CD1c-positive myeloid dendritic cell (primary cell): ENCODE results near the gene ZGPAT.
A peak's percentile ranks its signal among the peaks of the same experiment; 100 is the strongest.

Source experiments
- DNase-seq: peaks from one replicate; pipeline ENCODE4 v3.0.0-alpha.2; 2016; ENCODE audit errors: extremely low spot score

Gene ZGPAT

DNA sequence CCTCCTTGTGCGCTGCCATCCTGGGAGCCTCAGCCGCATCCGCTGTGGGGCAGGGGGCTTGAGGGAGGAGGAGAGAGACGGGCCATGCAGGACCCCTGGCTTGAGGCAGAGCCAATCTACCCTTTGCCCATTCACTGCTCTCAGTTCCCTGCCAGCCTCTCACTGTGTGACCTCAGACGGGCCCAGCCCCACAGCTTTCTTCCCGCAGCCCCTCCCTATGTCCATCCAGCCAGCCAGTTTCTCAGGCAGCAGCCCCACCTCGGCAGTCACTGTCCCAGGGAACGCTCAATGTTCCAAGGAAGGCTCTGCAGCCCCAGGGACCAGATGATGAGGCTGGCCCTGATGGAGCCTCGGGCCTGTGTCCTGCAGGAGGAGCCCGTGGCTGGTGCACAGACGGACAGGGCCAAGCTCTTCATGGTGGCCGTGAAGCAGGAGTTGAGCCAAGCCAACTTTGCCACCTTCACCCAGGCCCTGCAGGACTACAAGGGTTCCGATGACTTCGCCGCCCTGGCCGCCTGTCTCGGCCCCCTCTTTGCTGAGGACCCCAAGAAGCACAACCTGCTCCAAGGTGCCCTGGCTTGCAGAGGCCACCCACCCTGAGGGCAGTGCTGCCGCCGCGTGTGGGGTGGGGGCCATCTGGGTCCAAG, 15.3 kb upstream of the ZGPAT start:
- no peak for DNase-seq

DNA sequence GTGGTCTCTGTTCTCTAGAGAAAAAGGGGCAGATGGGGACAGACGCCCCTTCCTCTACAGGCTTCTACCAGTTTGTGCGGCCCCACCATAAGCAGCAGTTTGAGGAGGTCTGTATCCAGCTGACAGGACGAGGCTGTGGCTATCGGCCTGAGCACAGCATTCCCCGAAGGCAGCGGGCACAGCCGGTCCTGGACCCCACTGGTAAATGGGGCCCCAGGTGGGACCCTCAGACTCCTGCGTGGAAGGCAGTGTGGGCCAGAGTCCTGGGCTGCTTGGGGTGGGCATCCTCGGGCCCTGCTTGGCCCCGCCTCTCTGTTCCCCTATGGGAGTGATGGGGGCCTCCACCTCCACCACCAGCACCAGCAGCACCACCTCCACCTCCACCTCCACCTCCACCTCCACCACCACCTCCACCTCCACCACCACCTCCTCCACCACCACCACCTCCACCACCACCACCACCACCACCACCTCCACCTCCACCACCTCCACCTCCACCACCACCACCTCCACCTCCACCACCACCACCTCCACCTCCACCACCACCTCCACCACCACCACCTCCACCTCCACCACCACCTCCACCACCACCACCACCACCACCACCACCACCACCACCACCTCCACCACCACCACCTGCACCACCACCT, 14.6 kb upstream of the ZGPAT start:
- DNase-seq, result no peak

DNA sequence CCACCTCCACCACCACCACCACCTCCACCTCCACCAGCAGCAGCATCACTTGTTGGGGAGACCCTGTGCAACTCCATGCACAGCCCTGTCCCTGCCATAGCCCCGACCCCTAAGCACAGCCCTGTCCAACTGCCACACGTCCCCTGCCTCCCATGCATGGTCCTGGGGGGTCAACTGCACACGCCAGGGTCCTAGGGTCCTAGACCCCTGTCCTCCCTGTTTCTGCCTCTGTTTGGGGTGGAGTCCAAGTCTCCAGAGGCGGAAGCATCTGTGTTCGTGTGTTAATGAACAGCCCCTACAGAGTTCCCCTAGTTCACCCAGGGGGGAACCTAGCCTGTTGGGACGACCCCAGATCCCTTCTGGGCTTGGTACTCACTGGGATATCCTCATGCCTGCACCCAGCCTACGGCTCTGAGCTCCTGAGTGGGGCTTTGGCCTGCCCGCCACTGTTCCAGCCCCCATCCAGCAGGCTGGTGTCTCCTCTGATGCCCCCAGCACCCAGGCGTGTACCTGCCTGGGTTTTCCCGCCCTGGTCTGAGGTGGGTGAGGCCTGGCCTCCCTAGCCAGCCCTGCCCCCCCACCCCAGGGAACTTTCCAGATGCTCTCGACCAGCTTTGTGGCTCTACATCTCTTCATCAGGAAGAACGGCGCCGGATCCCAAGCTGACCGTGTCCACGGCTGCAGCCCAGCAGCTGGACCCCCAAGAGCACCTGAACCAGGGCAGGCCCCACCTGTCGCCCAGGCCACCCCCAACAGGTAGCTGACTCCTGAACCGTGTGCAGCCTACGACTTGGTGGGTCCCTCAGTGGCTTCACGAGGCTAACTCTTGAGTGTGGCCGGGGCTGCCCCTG, 13.9 kb upstream of the ZGPAT start:
- DNase-seq, result no peak

DNA sequence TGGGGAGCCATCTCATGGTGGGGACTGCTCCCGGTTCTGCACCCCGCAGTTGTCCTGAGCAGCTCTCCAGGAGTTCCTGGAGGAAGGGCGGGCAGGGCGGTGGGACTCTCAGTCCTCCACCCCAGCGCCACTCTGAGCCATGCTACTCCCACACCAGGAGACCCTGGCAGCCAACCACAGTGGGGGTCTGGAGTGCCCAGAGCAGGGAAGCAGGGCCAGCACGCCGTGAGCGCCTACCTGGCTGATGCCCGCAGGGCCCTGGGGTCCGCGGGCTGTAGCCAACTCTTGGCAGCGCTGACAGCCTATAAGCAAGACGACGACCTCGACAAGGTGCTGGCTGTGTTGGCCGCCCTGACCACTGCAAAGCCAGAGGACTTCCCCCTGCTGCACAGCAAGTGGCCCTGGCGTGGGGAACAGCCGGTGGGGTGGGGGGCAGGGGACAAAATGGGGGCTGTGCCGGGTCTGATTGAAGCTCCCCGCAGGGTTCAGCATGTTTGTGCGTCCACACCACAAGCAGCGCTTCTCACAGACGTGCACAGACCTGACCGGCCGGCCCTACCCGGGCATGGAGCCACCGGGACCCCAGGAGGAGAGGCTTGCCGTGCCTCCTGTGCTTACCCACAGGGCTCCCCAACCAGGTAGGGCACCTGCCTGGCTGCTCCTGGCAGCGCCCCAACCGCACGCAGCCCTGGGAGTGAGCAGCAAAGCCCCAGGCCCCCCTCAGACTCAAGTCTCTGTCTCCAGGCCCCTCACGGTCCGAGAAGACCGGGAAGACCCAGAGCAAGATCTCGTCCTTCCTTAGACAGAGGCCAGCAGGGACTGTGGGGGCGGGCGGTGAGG, 13.0 kb upstream of the ZGPAT start:
- no peak for DNase-seq

DNA sequence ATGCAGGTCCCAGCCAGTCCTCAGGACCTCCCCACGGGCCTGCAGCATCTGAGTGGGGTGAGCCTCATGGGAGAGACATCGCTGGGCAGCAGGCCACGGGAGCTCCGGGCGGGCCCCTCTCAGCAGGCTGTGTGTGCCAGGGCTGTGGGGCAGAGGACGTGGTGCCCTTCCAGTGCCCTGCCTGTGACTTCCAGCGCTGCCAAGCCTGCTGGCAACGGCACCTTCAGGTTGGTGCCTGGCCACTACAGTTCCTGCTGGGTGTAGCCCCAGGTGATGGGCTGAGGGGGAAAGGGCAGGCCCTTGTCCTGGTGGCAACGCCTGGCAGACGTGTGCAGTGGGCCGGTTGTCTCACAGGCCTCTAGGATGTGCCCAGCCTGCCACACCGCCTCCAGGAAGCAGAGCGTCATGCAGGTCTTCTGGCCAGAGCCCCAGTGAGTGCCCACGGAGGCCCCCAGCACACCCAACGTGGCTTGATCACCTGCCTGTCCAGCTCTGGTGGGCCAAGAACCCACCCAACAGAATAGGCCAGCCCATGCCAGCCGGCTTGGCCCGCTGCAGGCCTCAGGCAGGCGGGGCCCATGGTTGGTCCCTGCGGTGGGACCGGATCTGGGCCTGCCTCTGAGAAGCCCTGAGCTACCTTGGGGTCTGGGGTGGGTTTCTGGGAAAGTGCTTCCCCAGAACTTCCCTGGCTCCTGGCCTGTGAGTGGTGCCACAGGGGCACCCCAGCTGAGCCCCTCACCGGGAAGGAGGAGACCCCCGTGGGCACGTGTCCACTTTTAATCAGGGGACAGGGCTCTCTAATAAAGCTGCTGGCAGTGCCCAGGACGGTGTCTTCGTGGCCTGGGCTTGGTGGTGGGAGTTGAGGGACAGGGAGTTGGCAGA, 12.2 kb upstream of the ZGPAT start:
- no peak for DNase-seq

DNA sequence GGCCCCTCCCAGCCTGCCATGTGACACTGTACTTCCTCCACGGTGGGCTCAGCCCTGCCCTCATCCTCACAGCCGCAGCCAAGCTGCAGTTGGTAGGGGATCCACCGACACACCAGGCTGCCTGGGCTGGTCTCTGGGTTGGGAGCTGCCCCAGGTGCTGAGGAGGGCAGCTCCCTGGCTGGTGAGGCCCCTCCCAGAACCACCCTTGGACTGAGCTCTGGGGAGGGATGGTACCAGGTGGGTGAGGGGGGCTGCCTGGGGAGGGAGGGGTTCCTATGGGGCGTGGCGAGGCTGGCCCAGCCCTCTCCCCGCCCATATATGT, 11.6 kb upstream of the ZGPAT start:
- peak; percentile 36 for DNase-seq

DNA sequence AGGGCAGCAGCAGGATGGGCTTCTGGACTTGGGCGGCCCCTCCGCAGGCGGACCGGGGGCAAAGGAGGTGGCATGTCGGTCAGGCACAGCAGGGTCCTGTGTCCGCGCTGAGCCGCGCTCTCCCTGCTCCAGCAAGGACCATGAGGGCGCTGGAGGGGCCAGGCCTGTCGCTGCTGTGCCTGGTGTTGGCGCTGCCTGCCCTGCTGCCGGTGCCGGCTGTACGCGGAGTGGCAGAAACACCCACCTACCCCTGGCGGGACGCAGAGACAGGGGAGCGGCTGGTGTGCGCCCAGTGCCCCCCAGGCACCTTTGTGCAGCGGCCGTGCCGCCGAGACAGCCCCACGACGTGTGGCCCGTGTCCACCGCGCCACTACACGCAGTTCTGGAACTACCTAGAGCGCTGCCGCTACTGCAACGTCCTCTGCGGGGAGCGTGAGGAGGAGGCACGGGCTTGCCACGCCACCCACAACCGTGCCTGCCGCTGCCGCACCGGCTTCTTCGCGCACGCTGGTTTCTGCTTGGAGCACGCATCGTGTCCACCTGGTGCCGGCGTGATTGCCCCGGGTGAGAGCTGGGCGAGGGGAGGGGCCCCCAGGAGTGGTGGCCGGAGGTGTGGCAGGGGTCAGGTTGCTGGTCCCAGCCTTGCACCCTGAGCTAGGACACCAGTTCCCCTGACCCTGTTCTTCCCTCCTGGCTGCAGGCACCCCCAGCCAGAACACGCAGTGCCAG, 11.0 kb upstream of the ZGPAT start, which contains the start of gene TNFRSF6B:
Gene TNFRSF6B (plus strand): TSS at position 25 of the 729 bp plus-strand sequence. CDS start 116 bp downstream, at position 141.
- DNase-seq, result no peak

DNA sequence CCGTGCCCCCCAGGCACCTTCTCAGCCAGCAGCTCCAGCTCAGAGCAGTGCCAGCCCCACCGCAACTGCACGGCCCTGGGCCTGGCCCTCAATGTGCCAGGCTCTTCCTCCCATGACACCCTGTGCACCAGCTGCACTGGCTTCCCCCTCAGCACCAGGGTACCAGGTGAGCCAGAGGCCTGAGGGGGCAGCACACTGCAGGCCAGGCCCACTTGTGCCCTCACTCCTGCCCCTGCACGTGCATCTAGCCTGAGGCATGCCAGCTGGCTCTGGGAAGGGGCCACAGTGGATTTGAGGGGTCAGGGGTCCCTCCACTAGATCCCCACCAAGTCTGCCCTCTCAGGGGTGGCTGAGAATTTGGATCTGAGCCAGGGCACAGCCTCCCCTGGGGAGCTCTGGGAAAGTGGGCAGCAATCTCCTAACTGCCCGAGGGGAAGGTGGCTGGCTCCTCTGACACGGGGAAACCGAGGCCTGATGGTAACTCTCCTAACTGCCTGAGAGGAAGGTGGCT, 10.4 kb upstream of the ZGPAT start:
- no peak for DNase-seq

DNA sequence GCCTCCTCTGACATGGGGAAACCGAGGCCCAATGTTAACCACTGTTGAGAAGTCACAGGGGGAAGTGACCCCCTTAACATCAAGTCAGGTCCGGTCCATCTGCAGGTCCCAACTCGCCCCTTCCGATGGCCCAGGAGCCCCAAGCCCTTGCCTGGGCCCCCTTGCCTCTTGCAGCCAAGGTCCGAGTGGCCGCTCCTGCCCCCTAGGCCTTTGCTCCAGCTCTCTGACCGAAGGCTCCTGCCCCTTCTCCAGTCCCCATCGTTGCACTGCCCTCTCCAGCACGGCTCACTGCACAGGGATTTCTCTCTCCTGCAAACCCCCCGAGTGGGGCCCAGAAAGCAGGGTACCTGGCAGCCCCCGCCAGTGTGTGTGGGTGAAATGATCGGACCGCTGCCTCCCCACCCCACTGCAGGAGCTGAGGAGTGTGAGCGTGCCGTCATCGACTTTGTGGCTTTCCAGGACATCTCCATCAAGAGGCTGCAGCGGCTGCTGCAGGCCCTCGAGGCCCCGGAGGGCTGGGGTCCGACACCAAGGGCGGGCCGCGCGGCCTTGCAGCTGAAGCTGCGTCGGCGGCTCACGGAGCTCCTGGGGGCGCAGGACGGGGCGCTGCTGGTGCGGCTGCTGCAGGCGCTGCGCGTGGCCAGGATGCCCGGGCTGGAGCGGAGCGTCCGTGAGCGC, 9.8 kb upstream of the ZGPAT start:
- DNase-seq, result no peak

DNA sequence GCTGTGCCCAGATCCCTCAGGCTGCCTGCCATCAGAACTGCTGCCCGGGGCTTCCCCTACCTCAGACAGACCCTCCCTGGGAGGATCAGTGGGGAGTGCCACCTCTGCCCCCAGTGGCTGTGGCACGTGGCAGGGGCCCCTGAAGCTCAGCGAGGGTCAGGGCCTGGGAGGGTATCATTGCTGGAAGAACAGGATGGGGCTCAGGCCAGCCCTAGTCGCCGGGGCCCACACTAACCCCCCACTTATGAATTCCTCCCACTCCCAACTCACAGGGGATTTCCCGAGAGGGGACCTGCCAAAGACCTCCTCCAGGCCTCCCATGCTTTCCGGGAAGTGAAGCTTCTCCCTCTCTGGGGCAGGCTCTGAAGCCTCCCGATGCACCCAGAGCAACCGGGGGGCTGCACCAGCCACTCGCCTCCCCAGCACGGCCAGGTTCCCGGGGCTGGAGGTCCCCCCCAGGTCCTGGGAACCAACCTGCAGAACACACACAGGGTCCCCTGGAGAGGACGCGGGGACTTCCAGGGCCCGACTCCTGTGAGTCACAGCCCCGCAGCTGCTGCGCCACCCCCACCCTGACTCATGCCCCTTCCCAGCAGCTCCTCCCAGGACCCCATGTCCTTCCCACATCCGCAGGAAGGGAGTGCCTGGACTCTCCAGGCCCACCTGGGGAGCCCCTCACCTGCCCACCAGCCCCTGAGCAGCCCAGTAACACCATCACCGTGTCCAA, 8.9 kb upstream of the ZGPAT start:
- DNase-seq, result peak; percentile 7

DNA sequence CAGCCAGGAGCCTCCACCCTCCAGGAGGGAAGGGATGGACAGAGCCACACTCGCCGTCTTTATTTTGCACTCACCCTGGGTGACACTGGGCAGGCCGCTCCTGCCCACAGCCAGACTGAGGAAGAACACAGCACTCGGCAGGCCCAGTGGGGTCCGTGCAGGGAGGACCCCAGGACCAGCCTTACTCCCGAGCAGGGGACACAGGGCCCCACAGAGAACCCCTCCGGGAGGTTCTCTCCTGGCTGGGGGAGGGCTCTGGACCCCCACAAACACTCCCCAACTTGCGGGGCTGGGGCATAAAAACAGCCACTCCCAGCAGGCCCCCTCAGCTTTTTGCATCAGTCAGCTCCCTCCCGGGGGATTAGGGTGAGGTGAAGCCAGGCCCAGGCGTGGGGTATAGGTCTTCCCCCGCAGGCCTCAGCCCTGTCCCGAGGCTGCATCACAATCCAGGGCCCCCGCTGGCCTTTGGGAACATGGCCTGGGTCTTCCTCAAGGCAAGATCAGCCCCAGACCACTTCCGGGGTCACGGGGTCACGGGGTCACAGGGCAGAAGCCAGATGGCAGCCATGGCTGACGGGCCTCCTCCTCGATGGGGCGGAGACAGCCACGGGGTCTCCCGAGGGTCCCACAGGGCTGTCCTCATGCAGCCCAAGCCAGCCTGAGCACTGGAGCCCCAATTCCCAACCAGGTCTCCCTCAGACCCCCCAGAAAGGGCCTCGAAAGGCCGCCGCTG, 8.2 kb upstream of the ZGPAT start:
- DNase-seq, result no peak

DNA sequence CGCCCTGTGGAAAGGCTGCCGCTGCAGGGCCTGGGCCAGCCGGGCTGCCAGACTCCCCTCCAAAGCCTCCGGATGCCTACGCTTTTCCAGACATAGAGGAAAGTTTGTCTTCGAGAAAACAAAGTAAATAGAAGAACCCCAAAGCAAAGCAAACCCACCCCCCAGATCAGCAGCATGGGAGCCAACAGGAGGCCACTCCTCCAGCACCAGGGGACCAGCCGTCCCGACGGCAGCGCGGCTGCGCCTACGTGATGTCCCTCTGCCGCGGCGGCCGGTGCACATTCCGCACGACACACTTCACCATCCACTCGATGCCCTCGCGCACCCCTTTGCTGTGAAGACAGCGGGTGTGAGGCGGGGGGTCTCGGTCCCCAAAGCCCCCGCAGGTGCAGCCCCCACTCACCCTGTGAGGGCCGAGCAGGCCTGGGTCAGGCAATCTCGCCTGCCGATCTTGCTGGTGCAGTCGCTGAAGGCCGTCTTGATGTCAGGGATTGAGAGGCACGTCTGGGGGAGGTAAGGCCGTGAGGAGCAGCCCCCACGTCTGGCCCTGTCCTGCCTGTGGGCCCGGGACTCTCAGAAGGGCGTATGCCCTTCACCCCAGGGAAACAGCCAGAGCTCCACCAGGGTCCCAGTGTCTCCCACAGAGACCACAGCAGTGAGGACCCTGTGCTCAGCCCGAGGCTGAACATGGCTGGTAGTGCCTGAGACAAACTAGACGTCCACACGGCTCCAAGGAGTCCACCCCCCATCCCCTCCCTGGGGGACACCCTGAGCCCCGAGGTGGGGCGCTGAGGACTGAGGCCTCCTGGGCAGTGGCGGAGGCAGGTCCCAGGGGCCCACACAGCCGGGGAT, 7.4 kb upstream of the ZGPAT start:
- DNase-seq, result no peak

DNA sequence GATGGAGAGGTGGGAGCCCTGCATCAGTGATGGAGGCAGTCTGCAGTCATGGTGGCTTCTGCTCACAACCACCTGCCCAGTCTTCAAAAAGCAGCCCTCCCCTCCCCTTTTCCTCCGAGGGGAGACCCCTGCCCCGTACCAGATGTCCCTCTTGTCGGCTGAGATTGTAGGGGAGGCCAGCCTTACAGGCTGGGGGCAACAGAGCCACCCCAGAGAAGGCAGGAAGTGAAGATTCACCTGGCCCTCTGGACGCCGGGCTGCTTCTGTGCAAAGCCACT, 6.8 kb upstream of the ZGPAT start:
- DNase-seq, result no peak

DNA sequence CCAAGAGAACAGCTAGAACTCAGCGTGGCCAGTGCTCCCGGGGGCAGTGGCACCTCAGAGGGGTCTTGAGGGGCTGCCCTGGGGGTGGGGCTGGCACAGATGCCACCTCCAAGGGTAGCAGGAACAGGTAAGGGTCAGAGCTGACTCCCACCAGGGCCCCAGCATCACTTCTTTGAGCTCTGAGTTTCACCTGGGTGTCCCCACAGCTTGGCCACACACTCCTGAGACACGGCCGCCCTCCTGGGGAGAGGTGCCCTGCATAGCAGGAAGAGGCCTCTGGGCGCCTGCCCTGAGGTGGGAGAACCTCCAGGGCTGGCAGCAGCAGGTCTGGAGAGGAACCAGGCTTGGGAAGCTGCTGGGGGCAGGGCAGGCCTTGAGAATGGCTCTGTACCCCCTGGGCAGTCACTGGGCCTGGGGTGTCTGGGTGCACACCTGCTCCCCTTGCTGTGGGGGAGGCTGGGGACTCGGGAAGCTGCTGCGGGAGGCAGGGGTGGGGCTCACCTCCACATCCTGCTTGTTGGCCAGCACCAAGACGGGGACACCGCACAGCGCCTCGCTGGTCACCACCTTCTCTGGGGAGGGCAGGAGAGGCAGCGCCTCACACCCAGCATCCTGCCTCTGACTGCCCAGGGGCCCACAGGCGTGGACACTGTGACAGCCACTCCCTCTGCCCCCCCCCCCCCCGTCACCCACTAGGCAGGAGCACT, 6.4 kb upstream of the ZGPAT start:
- DNase-seq, result no peak

DNA sequence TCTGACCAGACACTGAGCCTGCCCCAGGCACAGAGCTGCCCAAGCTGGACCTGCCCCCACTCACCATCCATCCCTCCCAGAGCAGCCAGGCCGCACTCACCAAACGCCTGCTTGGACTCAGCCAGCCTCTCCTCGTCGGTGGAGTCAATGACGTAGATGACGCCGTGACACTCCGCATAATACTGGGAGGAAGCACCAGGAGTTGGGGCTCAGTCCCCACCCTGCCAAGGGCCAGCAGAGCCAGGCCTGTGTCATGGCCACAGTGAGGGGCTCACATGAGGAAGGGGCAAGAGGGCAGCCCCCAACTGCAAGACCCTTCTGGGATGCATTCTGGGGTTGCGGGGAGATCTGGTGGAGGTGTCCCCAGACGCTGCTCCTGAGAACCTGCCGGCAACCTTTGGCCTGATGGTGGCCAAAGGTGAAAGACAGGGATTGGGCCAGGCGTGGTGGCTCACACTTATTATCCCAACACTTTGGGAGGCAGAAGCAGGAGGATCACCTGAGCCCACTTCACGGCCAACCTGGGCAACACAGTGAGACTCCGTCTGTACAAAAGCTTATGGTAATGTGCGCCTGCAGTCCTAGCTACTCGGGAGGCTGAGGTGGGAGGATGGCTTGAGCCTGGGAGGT, 5.7 kb upstream of the ZGPAT start:
- no peak for DNase-seq

DNA sequence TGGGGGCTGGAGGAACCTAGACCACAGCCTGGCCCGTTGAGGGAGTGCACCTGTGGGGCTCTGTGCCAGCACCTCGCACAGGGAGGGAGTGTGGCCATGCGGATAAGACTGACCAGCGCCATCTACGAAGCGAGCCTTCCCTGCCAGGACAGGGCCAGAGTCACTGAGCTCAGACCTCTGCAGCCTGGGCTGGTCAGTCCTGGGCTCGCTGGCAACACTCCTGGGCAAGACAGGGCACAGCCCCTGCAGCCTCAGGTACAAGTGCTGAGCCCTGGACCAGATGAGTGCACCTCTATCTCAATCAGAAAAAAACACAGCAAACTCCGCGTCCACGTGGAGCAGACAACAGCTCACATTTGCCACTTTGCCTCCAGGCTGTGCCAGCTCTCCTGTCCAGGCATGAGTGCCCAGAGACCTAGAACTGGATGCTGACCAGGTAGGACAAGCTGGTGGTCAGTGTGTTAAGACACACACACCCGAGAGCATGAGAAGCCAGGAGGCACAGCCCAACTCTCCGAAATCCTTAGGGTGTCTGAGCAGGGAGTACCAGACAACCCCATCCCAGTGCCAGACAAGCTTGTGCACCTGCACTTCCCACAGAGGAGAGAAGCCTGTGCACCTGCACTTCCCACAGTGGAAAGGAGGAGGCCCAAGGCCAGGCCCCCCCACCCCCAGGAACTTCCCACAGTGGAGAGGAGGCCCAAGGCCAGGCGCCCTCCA, 4.9 kb upstream of the ZGPAT start:
- DNase-seq, result no peak
